Suprapubic skin (tissue), 3 donors: ENCODE data around the gene ALOX12.

Experiments
- CTCF ChIP-seq, 2 donors: fragments of 200-600 bp in 1 of 2; fragments of 450-650 bp in 1 of 2; sonication (generic) in 1 of 2; IDR thresholded peaks; one replicate each; pipeline ENCODE4 v1.5.1; 2016 to 2019; ENCODE audit warnings: antibody characterized with exemption in 2 of 2, mild to moderate bottlenecking in 1 of 2, moderate library complexity in 1 of 2
- POLR2A ChIP-seq, 2 donors: fragments of 450-650 bp; IDR thresholded peaks; one replicate each; pipeline ENCODE4 v1.6.1; 2017; ENCODE audit warnings: antibody characterized with exemption in 2 of 2, mild to moderate bottlenecking in 2 of 2, moderate library complexity in 2 of 2

- no peak for TF ChIP-seq POLR2A (IDR thresholded peaks at IDR 0.05)
- no peak for TF ChIP-seq CTCF (IDR thresholded peaks at IDR 0.05)
These were observed at the start of gene ALOX12 for GRCh38 chr17:6995500-6996255.
